HG03520 (cell line): ENCODE results near the gene LCP2.
"Not testable (repeated sequence)": the region's sequence is repeated elsewhere in the genome, so short reads cannot be mapped to it uniquely, and the experiment has no call there.

Experiments used
- ATAC-seq: cut with Tn5 transposase; IDR thresholded peaks from one replicate; pipeline ENCODE4 v1.9.1; 2021; ENCODE audit warnings: mild to moderate bottlenecking, moderate library complexity; ENCODE audit not compliant: unreplicated experiment

The LCP2 gene

GRCh38 chr5:170251462-170251861 lies 46.1 kb downstream of the LCP2 start:
- ATAC-seq = no peak

GRCh38 chr5:170250810-170251317 lies 46.7 kb downstream of the LCP2 start:
- ATAC-seq = no peak

GRCh38 chr5:170249355-170249754 lies 48.2 kb downstream of the LCP2 start:
- no peak for ATAC-seq

GRCh38 chr5:170248931-170249227 lies 48.7 kb downstream of the LCP2 start:
- ATAC-seq = not testable (repeated sequence)

GRCh38 chr5:170248172-170248930 lies 49.2 kb downstream of the LCP2 start:
- ATAC-seq = no peak

GRCh38 chr5:170247363-170247762 lies 50.2 kb downstream of the LCP2 start:
- ATAC-seq = no peak

- no peak for ATAC-seq
Measured at GRCh38 chr5:170246126-170246870, 51.3 kb downstream of the LCP2 start.

- ATAC-seq = not testable (repeated sequence)
Measured at GRCh38 chr5:170245436-170245835, 52.1 kb downstream of the LCP2 start.

GRCh38 chr5:170238456-170239196 lies 59.0 kb downstream of the LCP2 start:
- no peak for ATAC-seq

GRCh38 chr5:170235876-170236864 lies 61.4 kb downstream of the LCP2 start:
- ATAC-seq = no peak

GRCh38 chr5:170233358-170233892 lies 64.2 kb downstream of the LCP2 start:
- ATAC-seq = no peak

GRCh38 chr5:170232786-170233185 lies 64.8 kb downstream of the LCP2 start, which contains the start of gene C5orf58:
C5orf58 (plus strand) TSS chr5:170232985; CDS start chr5:170234977, 1,992 bp downstream.
- ATAC-seq = no peak

GRCh38 chr5:170228762-170229435 lies 68.7 kb downstream of the LCP2 start:
- no peak for ATAC-seq

- no peak for ATAC-seq
Measured at GRCh38 chr5:170226661-170227060, 70.9 kb downstream of the LCP2 start.

- ATAC-seq = no peak
Measured at GRCh38 chr5:170226129-170226615, 71.4 kb downstream of the LCP2 start.

- ATAC-seq = no peak
Measured at GRCh38 chr5:170225326-170226128, 72.0 kb downstream of the LCP2 start.

- ATAC-seq = no peak
Measured at GRCh38 chr5:170223906-170224305, 73.7 kb downstream of the LCP2 start.

GRCh38 chr5:170223360-170223759 lies 74.2 kb downstream of the LCP2 start:
- no peak for ATAC-seq
